ENCODE data around the gene UNC5A. TPM values are rescaled to one million over a fixed set of nuclear protein-coding genes. Genes with fewer than 3 reads are reported as not detected.
A peak's percentile ranks its signal among the peaks of the same experiment; 100 is the strongest.

The UNC5A gene
- total RNA-seq, 2 donors from 2014 or later: 0.89 to 1.4 TPM

- peak overlapping the region; percentile 46 for H3K4me3 Mint-ChIP-seq
- peak; percentile 81 for TF ChIP-seq CTCF (conservative IDR thresholded peaks at IDR 0.05)
- WGBS, 2 experiments (ENCODE audit: insufficient coverage in 1 of 2, insufficient read length in 1 of 2): 0 to 2% methylated on average over 29 to 55 of the region's 55 CpGs
- H3K9me3 Mint-ChIP-seq: no peaks in the 10 kb centered on the region
- peak overlapping the region; percentile 71 for H3K4me3 ChIP-seq (ENCODE audit: low read length)
- peaks cover 68% of the 10 kb centered on the region for H3K27me3 ChIP-seq (ENCODE audit: control insufficient read depth, insufficient read depth, low read length, poor library complexity, severe bottlenecking)
- no peak overlapping the region for H3K27ac Mint-ChIP-seq
- H3K4me1 Mint-ChIP-seq: peaks cover 4% of the 10 kb centered on the region
- H3K36me3 ChIP-seq (ENCODE audit: control insufficient read depth, insufficient read depth, low read length): no peaks in the 10 kb centered on the region
- peak overlapping the region; percentile 47 for H3K9ac ChIP-seq (ENCODE audit: extremely low read depth, low read length, poor library complexity, severe bottlenecking)
- H3K9me3 ChIP-seq (ENCODE audit: control insufficient read depth, low read length): no peaks in the 10 kb centered on the region
- peaks cover 74% of the 10 kb centered on the region for H3K27me3 Mint-ChIP-seq (ENCODE audit: insufficient read depth)
- H3K4me1 ChIP-seq (ENCODE audit: control insufficient read depth, insufficient read depth, low read length): no peaks in the 10 kb centered on the region
- H3K36me3 Mint-ChIP-seq (ENCODE audit: low read depth): no peaks in the 10 kb centered on the region
- H3K27ac ChIP-seq (ENCODE audit: low read depth, low read length): no peak overlapping the region
- peak; percentile 91 for DNase-seq
Measured at GRCh38 chr5:176817841-176818377, 7.5 kb downstream of the UNC5A start.

- no peak for DNase-seq
- no peak overlapping the region for H3K9ac ChIP-seq (ENCODE audit: extremely low read depth, low read length, poor library complexity, severe bottlenecking)
- H3K4me3 Mint-ChIP-seq: peak overlapping the region; percentile 46
- H3K9me3 Mint-ChIP-seq: no peaks in the 10 kb centered on the region
- H3K4me1 Mint-ChIP-seq: peaks cover 4% of the 10 kb centered on the region
- no peak for TF ChIP-seq CTCF (conservative IDR thresholded peaks at IDR 0.05)
- peaks cover 68% of the 10 kb centered on the region for H3K27me3 Mint-ChIP-seq (ENCODE audit: insufficient read depth)
- no peaks in the 10 kb centered on the region for H3K9me3 ChIP-seq (ENCODE audit: control insufficient read depth, low read length)
- H3K27ac Mint-ChIP-seq: no peak overlapping the region
- H3K4me1 ChIP-seq (ENCODE audit: control insufficient read depth, insufficient read depth, low read length): no peaks in the 10 kb centered on the region
- peak overlapping the region; percentile 71 for H3K4me3 ChIP-seq (ENCODE audit: low read length)
- no peaks in the 10 kb centered on the region for H3K36me3 ChIP-seq (ENCODE audit: control insufficient read depth, insufficient read depth, low read length)
- 64 to 86% methylated on average over 1 to 12 of the region's 12 CpGs for WGBS, 2 experiments (ENCODE audit: insufficient coverage in 1 of 2, insufficient read length in 1 of 2)
- peaks cover 62% of the 10 kb centered on the region for H3K27me3 ChIP-seq (ENCODE audit: control insufficient read depth, insufficient read depth, low read length, poor library complexity, severe bottlenecking)
- H3K27ac ChIP-seq (ENCODE audit: low read depth, low read length): no peak overlapping the region
- no peaks in the 10 kb centered on the region for H3K36me3 Mint-ChIP-seq (ENCODE audit: low read depth)
Measured at GRCh38 chr5:176818391-176819098, 8.2 kb downstream of the UNC5A start.

- TF ChIP-seq CTCF (conservative IDR thresholded peaks at IDR 0.05): no peak
Measured at GRCh38 chr5:176819476-176819875, 9.1 kb downstream of the UNC5A start.

More at GRCh38 chr5:176819476-176819875, 9.1 kb downstream of the UNC5A start:
- Mint-ChIP-seq H3K4me3 (no peak overlapping the region), H3K9me3 (no peaks in the 10 kb centered on the region), H3K4me1 (peaks cover 4% of the 10 kb centered on the region), H3K27ac (no peak overlapping the region), H3K27me3 (ENCODE audit: insufficient read depth) (peaks cover 60% of the 10 kb centered on the region), H3K36me3 (ENCODE audit: low read depth) (no peaks in the 10 kb centered on the region)
- Histone ChIP-seq H3K27ac (ENCODE audit: low read depth, low read length) (no peak overlapping the region), H3K9me3 (ENCODE audit: control insufficient read depth, low read length) (no peaks in the 10 kb centered on the region), H3K36me3 (ENCODE audit: control insufficient read depth, insufficient read depth, low read length) (no peaks in the 10 kb centered on the region), H3K4me3 (ENCODE audit: low read length) (no peak overlapping the region), H3K27me3 (ENCODE audit: control insufficient read depth, insufficient read depth, low read length, poor library complexity, severe bottlenecking) (peaks cover 54% of the 10 kb centered on the region), H3K9ac (ENCODE audit: extremely low read depth, low read length, poor library complexity, severe bottlenecking) (no peak overlapping the region), H3K4me1 (ENCODE audit: control insufficient read depth, insufficient read depth, low read length) (no peaks in the 10 kb centered on the region)
- WGBS, 2 experiments (ENCODE audit: insufficient coverage in 1 of 2, insufficient read length in 1 of 2): 88 to 95% methylated on average over 4 to 5 of the region's 5 CpGs
- peak; percentile 64 for DNase-seq

Measured in endodermal cell (in vitro differentiated cells).